K562 (cell line): Measurements from ENCODE around the gene VPS37D. TPM values are rescaled to one million over a fixed set of nuclear protein-coding genes. Genes with fewer than 3 reads are reported as not detected.
"Not testable (repeated sequence)": the region's sequence is repeated elsewhere in the genome, so short reads cannot be mapped to it uniquely, and the experiment has no call there.

ENCODE experiments used
- ATAC-seq: fragments of 200-7000 bp; cut with Tn5 transposase; 3 replicates; pipeline ENCODE4 v1.9.1; 2020; ENCODE audit warnings: moderate library complexity
- BruUV-seq: library from RNA; stranded (reverse); fragments of 400-500 nt; replicated peaks from 2 replicates; lab custom pipeline; 2021; lab: Mats Ljungman, UMichigan
- CTCF ChIA-PET: fragments of 300-600 bp; formaldehyde crosslinking; extraction: SDS; loops from one replicate; lab custom pipeline; 2021; ENCODE audit warnings: low intra/inter-chr PET ratio; lab: Yijun Ruan, JAX
- POLR2A ChIA-PET: fragments of 300-600, 350-650 bp; sonication (Branson Sonifier 250); formaldehyde crosslinking; extraction: SDS; loops from one replicate; lab custom pipeline; 2021; ENCODE audit warnings: antibody characterized with exemption, inconsistent platforms; lab: Yijun Ruan, JAX
- DNase-seq, 4 experiments: peaks; one replicate each; pipeline versions ENCODE4 v3.0.0 to v3.0.0-alpha.2; 2011 to 2018; ENCODE audit warnings: low spot score in 3 of 4, mixed read lengths in 3 of 4; ENCODE audit errors: extremely low read depth in 1 of 4
- FAIRE-seq: peaks from 2 replicates; lab custom pipeline; 2011; peaks lifted over from hg19 to GRCh38; lab: Jason Lieb, UNC
- H2AFZ ChIP-seq: 2 replicates; pipeline ENCODE4 v1.6.0; 2011; ENCODE audit warnings: low read depth, low read length, control low read depth, inconsistent platforms
- H3K27ac ChIP-seq: fragments of 200-600 bp; 3 replicates; pipeline ENCODE4 v1.8.0; 2011; ENCODE audit warnings: low read depth, mild to moderate bottlenecking, control low read depth, inconsistent platforms, low read length, moderate library complexity, mixed read lengths; ENCODE audit errors: extremely low read depth
- H3K27me3 ChIP-seq, 2 experiments: fragments of 300-600 bp in 1 of 2; 2 replicates in 1 of 2; 3 replicates in 1 of 2; pipeline versions ENCODE4 v1.6.0 to v1.8.0; 2011; ENCODE audit warnings: inconsistent platforms in 2 of 2, low read length in 2 of 2, mild to moderate bottlenecking in 1 of 2, mixed read lengths in 1 of 2, moderate library complexity in 1 of 2; ENCODE audit not compliant: control insufficient read depth in 2 of 2, insufficient read depth in 2 of 2
- H3K36me3 ChIP-seq: fragments of 300-600 bp; 3 replicates; pipeline ENCODE4 v1.8.0; 2011; ENCODE audit warnings: mild to moderate bottlenecking, low read length, inconsistent platforms; ENCODE audit not compliant: control insufficient read depth, insufficient read depth
- H3K4me1 ChIP-seq, 2 experiments: fragments of 200-600 bp in 1 of 2; replicated peaks in 1 of 2; 2 replicates in 1 of 2; 3 replicates in 1 of 2; pipeline versions ENCODE4 v1.5.1 to v1.8.0; 2011; ENCODE audit warnings: inconsistent platforms in 2 of 2, low read length in 2 of 2, mild to moderate bottlenecking in 1 of 2, mixed read lengths in 1 of 2, moderate library complexity in 1 of 2; ENCODE audit not compliant: control insufficient read depth in 2 of 2, insufficient read depth in 2 of 2
- H3K4me2 ChIP-seq: 2 replicates; pipeline ENCODE4 v1.6.1; 2011; ENCODE audit warnings: low read length, control low read depth, inconsistent platforms, mixed read lengths; ENCODE audit not compliant: insufficient read depth
- H3K4me3 ChIP-seq: fragments of 200-600 bp; sonication (generic), shearing (Covaris generic); 2 replicates; pipeline ENCODE4 v1.5.1; 2016; ENCODE audit warnings: control low read depth, inconsistent platforms
- H3K79me2 ChIP-seq: fragments of 200-600 bp; 3 replicates; pipeline ENCODE4 v1.8.0; 2011; ENCODE audit warnings: low read length, inconsistent platforms; ENCODE audit not compliant: control insufficient read depth, insufficient read depth
- H3K9ac ChIP-seq, 2 experiments: 2 replicates each; pipeline versions ENCODE4 v1.6.0 to v1.6.1; 2011; ENCODE audit warnings: low read depth in 2 of 2, low read length in 2 of 2, control low read depth in 1 of 2, inconsistent platforms in 1 of 2, mild to moderate bottlenecking in 1 of 2, mixed read lengths in 1 of 2; ENCODE audit not compliant: insufficient read depth in 1 of 2
- H3K9me1 ChIP-seq: one replicate; pipeline ENCODE4 v1.6.0; 2011; ENCODE audit warnings: inconsistent platforms, mild to moderate bottlenecking, low read length, moderate library complexity; ENCODE audit not compliant: control insufficient read depth, insufficient read depth
- H3K9me3 ChIP-seq: replicated peaks from 2 replicates; pipeline ENCODE4 v1.5.1; 2011; ENCODE audit warnings: low read depth, low read length, inconsistent platforms; ENCODE audit not compliant: control insufficient read depth, insufficient read depth
- H4K20me1 ChIP-seq: replicated peaks from 2 replicates; pipeline ENCODE4 v1.6.1; 2011; ENCODE audit warnings: low read length, inconsistent platforms, mixed read lengths; ENCODE audit not compliant: control insufficient read depth, insufficient read depth
- HDAC2 ChIP-seq: fragments of 450-650 bp; IDR thresholded peaks from 2 replicates; pipeline ENCODE4 v1.6.1; 2016; ENCODE audit warnings: mild to moderate bottlenecking
- KDM2B ChIP-seq: fragments of 250-450 bp; sonication (Bioruptor Pico); IDR thresholded peaks from 2 replicates; pipeline ENCODE4 v1.8.0; 2021; ENCODE audit warnings: mild to moderate bottlenecking, moderate library complexity
- RREB1 ChIP-seq: fragments of 250-450 bp; sonication (Bioruptor Pico); IDR thresholded peaks from 2 replicates; pipeline ENCODE4 v1.4.0; 2020
- ZNF121 ChIP-seq: sonication (generic); formaldehyde crosslinking; conservative IDR thresholded peaks from 2 replicates; pipeline ENCODE4 v1.8.0; 2022; ENCODE audit warnings: missing genetic modification reagents
- WGBS: fragments of 100-300 bp; shearing (Covaris generic); methylation state at CpG from one replicate; pipeline ENCODE4 v1.1.6; 2016; ENCODE audit warnings: low coverage, mixed read lengths; ENCODE audit not compliant: insufficient coverage; ENCODE audit errors: missing lambda C conversion rate; 5-methylcytosine and 5-hydroxymethylcytosine counted together
- in situ Hi-C: fragments of 300-500 bp; cut with MboI; formaldehyde crosslinking; loops from 4 replicates; pipeline ENCODE4 v1.15.0; 2018; ENCODE audit warnings: inconsistent platforms, mixed read lengths
- intact Hi-C: fragments of 100-400 bp; cut with micrococcal nuclease; formaldehyde crosslinking; loops from 2 replicates; pipeline ENCODE4 v1.14.2; 2022
- polyA plus RNA-seq, 8 experiments: library from polyadenylated mRNA; depleted of rRNA in 4 of 8; stranded (reverse) in 5 of 8; unstranded in 3 of 8; fragments of >200 nt; fragmentation: Nextera tagmentation in 2 of 8; fragmentation: Illumina TruSeq in 1 of 8; extraction: Ambion mirVana in 2 of 8; extraction: Trizol in 1 of 8; gene quantifications; 2 replicates each; pipeline versions ENCODE4 v1.2.1 to v1.2.3, GENCODE V29; 2011 to 2014; ENCODE audit warnings: inconsistent platforms in 1 of 8, missing spikeins in 1 of 8
- total RNA-seq, 7 experiments: library from RNA; depleted of rRNA in 6 of 7; stranded (reverse); fragments of >200 nt in 6 of 7; fragmentation: Illumina TruSeq in 2 of 7; extraction: Trizol in 2 of 7; gene quantifications; 2 replicates each; pipeline versions ENCODE4 v1.2.1 to v1.2.3, GENCODE V29; 2011 to 2021; ENCODE audit warnings: low replicate concordance in 1 of 7

Gene VPS37D
- total and polyA plus RNA-seq, 9 of the 15 experiments (the other 6 are each of a cell fraction or from before 2014, with no cell fraction given), result 0.25 to 2.3 (median 1.0) TPM; not detected in 3

- TF ChIP-seq RREB1 (CRISPR knock-in tag) (no peak), KDM2B (CRISPR knock-in tag) (no peak), HDAC2 (peak; percentile 75; the same call in 1 of the 2 replicates)
Measured at GRCh38 chr7:73712773-73713172, 45.1 kb downstream of the VPS37D start (continued).

- H3K36me3 ChIP-seq, H2AFZ ChIP-seq, H3K9ac ChIP-seq, CTCF ChIA-PET, BruUV-seq, H3K4me2 ChIP-seq, DNase-seq, H3K9me3 ChIP-seq, ATAC-seq, H3K79me2 ChIP-seq, H3K27ac ChIP-seq, H3K27me3 ChIP-seq, in situ Hi-C loops, FAIRE-seq, H3K9me1 ChIP-seq, intact Hi-C loops, H3K4me3 ChIP-seq: not testable (repeated sequence)
- peak; percentile 84 for TF ChIP-seq ZNF121 (CRISPR knock-in tag)
- POLR2A ChIA-PET, result interaction anchor here (0.6 to 1.2 kb wide), 3 partner anchors 14 to 101 kb away, joined by 3 read pairs; no protein-coding TSS in a partner anchor
- peaks cover 20 to 44% of the 10 kb centered on the region in 2 experiments; a peak in 4 of 5 replicates for H3K4me1 ChIP-seq
- 77% methylated on average over 6 of the region's 6 CpGs for WGBS
- peaks cover 43% of the 10 kb centered on the region for H4K20me1 ChIP-seq
Measured at GRCh38 chr7:73713319-73713718, 45.7 kb downstream of the VPS37D start.
